ENCODE results near the gene LIMCH1. TPM values are rescaled to one million over a fixed set of nuclear protein-coding genes. Genes with fewer than 3 reads are reported as not detected.

Gene LIMCH1
- total and polyA plus RNA-seq, 2 of the 8 experiments (the other 6 are each of a cell fraction or from before 2014, with no cell fraction given), result 2.7 to 3.0 TPM

DNA sequence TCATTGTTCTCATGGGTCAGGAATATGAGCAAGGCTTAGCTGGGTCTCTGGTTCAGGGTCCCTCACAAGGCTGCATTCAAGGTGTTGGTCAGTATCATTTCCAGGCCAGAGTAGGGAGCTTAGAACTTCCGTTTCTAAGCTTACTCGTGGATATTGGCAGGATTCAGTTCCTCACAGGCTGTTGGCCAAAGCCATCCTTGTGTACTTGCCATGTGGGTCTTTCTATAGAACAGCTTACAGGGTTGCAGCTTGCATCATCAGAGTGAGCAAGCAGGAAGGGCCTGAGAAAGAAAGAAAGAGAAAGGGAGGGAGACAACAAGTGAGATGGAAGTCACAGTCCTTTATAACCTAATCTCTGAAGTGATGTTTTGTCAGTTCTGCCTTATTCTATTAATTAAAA lies 5.1 kb upstream of the LIMCH1 start:
- no peak overlapping the region for H3K27ac ChIP-seq (ENCODE audit: low read depth, low read length)
- ChIA-PET POLR2A (ENCODE audit: partially characterized antibody) (interaction anchor here (0.6 kb wide), 1 partner anchor 184 kb away, joined by 4 read pairs; no protein-coding TSS in a partner anchor), CTCF (ENCODE audit: partially characterized antibody) (interaction anchor here (0.7 to 1.3 kb wide), 2 partner anchors 9 to 66 kb away, joined by 3 read pairs; no protein-coding TSS in a partner anchor)
- H3K4me1 ChIP-seq (replicated peaks in 1 of 4; ENCODE audit: control insufficient read depth in 3 of 4, insufficient read depth in 4 of 4, low read length in 3 of 4), result 0 out of 7 replicates have a peak, but pooled peaks cover 0 to 3% (median 0%) of the 10 kb centered on the region in 4 experiments
- H2BK20ac ChIP-seq (ENCODE audit: low read length), result no peak overlapping the region
- H2BK120ac ChIP-seq (replicated peaks; ENCODE audit: low read depth, low read length), result no peak overlapping the region
- peaks cover 2% of the 10 kb centered on the region; the same call in 1 of the 2 replicates for H3K23me2 ChIP-seq (ENCODE audit: low read depth, low read length)
- H3K56ac ChIP-seq (replicated peaks; ENCODE audit: insufficient read length, low read depth, low read length), result no peak overlapping the region
- H4K5ac ChIP-seq (ENCODE audit: insufficient read length, low read depth, low read length), result no peak overlapping the region
- no peak for DNase-seq (ENCODE audit: low read depth in 1 of 2, low spot score in 2 of 2)
- no peak overlapping the region for H3K14ac ChIP-seq (ENCODE audit: insufficient read length)
- 91% methylated on average over 2 of the region's 2 CpGs; no CpG with 5 or more reads in 1 of the 2 experiments for WGBS, 2 experiments (ENCODE audit: extremely low coverage in 1 of 2, insufficient coverage in 1 of 2, insufficient read length in 1 of 2, insufficient replicate concordance in 2 of 2, low coverage in 1 of 2, low lambda C conversion rate in 2 of 2, missing lambda C conversion rate in 1 of 2)
- no peak overlapping the region for H3K18ac ChIP-seq (ENCODE audit: extremely low read depth, low read length)
- no peak overlapping the region for H4K91ac ChIP-seq (replicated peaks; ENCODE audit: insufficient read length, low read length)
- no peak overlapping the region for H4K8ac ChIP-seq (ENCODE audit: extremely low read depth, insufficient read depth, low read length)
- TF ChIP-seq POU5F1 (IDR thresholded peaks at IDR 0.05; ENCODE audit: low read depth, low read length) (no peak), SP2 (IDR thresholded peaks at IDR 0.05; ENCODE audit: low read length) (no peak), SP1 (IDR thresholded peaks at IDR 0.05; ENCODE audit: low read depth, low read length) (no peak), NRF1 (IDR thresholded peaks at IDR 0.05; ENCODE audit: low read depth, low read length) (no peak), KDM4A (IDR thresholded peaks at IDR 0.05; ENCODE audit: low read depth, low read length, severe bottlenecking) (no peak)
- no peaks in the 10 kb centered on the region for H3K9me3 ChIP-seq (ENCODE audit: insufficient read depth in 2 of 2, low read depth in 1 of 2, low read length in 1 of 2)
- no peak overlapping the region for H3K9ac ChIP-seq (replicated peaks in 1 of 4; ENCODE audit: extremely low read depth in 1 of 4, low read depth in 3 of 4, low read length in 3 of 4)
- no peak overlapping the region for H3K4me2 ChIP-seq (ENCODE audit: insufficient read depth in 1 of 2, low read depth in 2 of 2, low read length in 2 of 2)
- H3K4me3 ChIP-seq (ENCODE audit: extremely low read depth in 1 of 4, insufficient read depth in 2 of 4, low read depth in 3 of 4, low read length in 4 of 4), result no peak overlapping the region
- H2AK5ac ChIP-seq (ENCODE audit: low read depth, low read length), result no peak overlapping the region
- no peaks in the 10 kb centered on the region for H3K79me1 ChIP-seq (ENCODE audit: low read depth, low read length)
- H3K23ac ChIP-seq (ENCODE audit: insufficient read length), result no peak overlapping the region
- no peak overlapping the region for H2AFZ ChIP-seq (ENCODE audit: low read length)
- no peak overlapping the region for H2BK12ac ChIP-seq (ENCODE audit: low read depth, low read length)
- no peak overlapping the region for H3K4ac ChIP-seq (replicated peaks; ENCODE audit: insufficient read length, low read depth, low read length)
- H2BK5ac ChIP-seq (ENCODE audit: low read depth, low read length), result no peak overlapping the region
- no peaks in the 10 kb centered on the region for H3K79me2 ChIP-seq (ENCODE audit: control insufficient read depth in 1 of 2, insufficient read depth in 2 of 2, low read length in 2 of 2)
- H2BK15ac ChIP-seq (ENCODE audit: low read length), result no peak overlapping the region
- H4K20me1 ChIP-seq (replicated peaks in 1 of 2; ENCODE audit: control insufficient read depth in 1 of 2, insufficient read depth in 2 of 2, low read length in 2 of 2), result no peaks in the 10 kb centered on the region
- no peaks in the 10 kb centered on the region for H3K27me3 ChIP-seq (replicated peaks in 1 of 4; ENCODE audit: control insufficient read depth in 3 of 4, extremely low read depth in 1 of 4, insufficient read depth in 3 of 4, low read length in 3 of 4)
- no peaks in the 10 kb centered on the region for H3K36me3 ChIP-seq (ENCODE audit: control insufficient read depth in 2 of 4, insufficient read depth in 4 of 4, low read length in 3 of 4)
- no peak for FAIRE-seq
